ENCODE measurements around the gene MYO6.

DNA sequence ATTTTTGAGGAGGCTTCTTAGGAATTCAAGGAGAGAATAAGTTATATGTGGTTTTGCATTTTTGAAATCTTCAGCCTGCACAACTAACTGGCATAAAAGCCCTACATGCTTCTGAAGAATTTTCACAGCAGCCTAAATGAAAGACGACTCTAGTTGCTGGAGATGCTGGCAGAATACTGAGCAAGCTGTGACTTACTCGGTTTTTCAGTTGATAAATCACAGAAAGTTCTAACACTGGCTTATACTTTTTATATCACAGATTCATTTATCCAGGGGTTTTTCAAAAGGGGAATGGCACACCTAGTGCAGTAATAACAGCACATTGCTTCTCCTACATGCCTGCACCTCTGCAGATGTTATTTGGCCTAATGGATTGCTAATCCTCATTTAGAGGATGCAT lies 188.8 kb downstream of the MYO6 start:
- TF ChIP-seq, protein P1, sequence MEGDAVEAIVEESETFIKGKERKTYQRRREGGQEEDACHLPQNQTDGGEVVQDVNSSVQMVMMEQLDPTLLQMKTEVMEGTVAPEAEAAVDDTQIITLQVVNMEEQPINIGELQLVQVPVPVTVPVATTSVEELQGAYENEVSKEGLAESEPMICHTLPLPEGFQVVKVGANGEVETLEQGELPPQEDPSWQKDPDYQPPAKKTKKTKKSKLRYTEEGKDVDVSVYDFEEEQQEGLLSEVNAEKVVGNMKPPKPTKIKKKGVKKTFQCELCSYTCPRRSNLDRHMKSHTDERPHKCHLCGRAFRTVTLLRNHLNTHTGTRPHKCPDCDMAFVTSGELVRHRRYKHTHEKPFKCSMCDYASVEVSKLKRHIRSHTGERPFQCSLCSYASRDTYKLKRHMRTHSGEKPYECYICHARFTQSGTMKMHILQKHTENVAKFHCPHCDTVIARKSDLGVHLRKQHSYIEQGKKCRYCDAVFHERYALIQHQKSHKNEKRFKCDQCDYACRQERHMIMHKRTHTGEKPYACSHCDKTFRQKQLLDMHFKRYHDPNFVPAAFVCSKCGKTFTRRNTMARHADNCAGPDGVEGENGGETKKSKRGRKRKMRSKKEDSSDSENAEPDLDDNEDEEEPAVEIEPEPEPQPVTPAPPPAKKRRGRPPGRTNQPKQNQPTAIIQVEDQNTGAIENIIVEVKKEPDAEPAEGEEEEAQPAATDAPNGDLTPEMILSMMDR (conservative IDR thresholded peaks at IDR 0.05; ENCODE audit: low read length) = no peak
- TF ChIP-seq EZH2phosphoT487 (IDR thresholded peaks at IDR 0.05; ENCODE audit: borderline replicate concordance, low read depth, low read length) = no peak

All from OCI-LY7 (cell line).